GM21360 (cell line): Measurements from ENCODE around the gene CRTAP.
"Not testable (repeated sequence)": the region's sequence is repeated elsewhere in the genome, so short reads cannot be mapped to it uniquely, and the experiment has no call there.

Experiments
- ATAC-seq: cut with Tn5 transposase; IDR thresholded peaks from one replicate; pipeline ENCODE4 v1.9.1; 2021; ENCODE audit warnings: mild to moderate bottlenecking, moderate library complexity; ENCODE audit not compliant: unreplicated experiment

CRTAP gene

DNA sequence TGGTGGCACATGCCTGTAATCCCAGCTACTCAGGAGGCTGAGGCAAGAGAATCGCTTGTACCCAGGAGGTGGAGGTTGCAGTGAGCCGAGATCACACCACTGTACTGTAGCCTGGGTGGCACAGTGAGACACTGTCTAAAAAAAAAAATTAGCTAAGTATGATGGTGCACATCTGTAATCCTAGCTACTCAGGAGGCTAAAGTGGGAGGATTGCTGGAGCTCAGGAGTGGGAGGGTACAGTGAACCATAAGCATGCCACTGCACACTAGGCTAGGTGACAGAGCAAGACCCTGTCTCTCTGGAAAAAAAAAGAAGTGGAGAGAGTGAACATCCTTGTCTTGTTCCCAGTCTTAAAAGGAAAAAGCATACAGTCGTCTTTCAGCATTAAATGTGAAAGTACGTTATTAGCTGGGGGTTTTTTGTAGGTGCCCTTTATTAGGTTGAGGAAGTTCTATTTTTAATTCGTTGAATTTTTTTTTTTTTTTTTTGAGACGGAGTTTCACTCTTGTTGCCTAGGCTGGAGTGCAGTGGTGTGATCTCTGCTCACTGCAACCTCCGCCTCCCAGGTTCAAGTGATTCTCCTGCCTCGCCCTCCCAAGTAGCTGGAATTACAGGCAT is 25.3 kb downstream of the CRTAP start:
- ATAC-seq, result not testable (repeated sequence)

DNA sequence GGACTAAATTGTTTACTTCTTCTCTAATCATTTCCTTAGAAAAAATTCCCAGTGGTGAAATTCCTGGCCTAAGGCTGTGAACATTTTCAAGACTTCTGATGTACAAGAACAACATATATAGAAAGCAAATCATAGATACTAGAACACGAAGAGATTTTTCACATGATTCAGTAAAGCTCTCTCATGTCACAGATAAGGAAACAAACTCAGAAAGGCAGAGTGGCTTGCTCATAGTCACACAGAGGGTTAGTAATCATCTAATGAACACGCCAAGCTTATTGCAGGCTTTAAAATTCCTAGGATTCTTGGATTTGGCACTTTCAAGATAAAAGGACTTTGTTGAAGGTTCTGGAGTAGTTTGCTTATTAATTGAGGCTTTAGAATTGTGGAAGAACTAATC is 26.2 kb downstream of the CRTAP start:
- no peak for ATAC-seq

DNA sequence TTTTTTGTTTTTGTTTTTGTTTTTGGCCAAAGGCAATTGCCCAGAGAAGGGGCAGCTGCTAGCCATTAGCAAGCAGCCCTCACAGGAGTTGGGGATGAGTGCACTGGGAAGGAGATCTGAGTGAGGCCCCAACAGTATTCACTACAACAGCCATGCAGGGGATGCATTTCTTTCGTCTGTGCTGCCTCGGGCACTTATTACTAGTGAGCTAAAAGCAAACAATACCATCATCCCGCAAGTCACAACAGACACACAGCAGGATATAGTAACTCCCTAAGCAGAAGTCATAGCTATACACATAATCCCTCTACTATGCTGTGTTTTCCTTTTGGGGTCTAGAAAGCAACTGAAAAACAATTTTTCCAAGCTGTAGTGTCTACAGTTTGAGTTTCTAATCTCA is 27.2 kb downstream of the CRTAP start:
- no peak for ATAC-seq

DNA sequence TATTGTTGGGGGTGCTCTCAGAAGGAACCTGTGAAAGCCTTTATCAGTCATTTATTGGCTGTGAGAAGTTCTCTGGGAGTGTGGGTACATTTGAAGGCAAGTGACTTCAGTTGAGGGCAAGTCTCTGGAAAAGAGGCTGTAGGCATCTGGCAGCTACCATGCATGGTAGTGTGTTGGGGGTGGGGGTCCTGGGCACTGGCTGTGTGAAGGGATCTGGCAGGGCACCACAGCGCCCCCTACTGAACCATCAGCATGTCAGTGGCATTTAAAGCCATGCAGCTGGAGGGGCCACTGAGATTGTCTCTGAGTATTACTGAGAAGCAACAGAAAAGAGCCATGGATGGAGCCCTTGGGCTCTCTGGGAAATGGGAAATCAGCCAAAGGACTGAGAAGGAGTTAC is 30.6 kb downstream of the CRTAP start:
- no peak for ATAC-seq

DNA sequence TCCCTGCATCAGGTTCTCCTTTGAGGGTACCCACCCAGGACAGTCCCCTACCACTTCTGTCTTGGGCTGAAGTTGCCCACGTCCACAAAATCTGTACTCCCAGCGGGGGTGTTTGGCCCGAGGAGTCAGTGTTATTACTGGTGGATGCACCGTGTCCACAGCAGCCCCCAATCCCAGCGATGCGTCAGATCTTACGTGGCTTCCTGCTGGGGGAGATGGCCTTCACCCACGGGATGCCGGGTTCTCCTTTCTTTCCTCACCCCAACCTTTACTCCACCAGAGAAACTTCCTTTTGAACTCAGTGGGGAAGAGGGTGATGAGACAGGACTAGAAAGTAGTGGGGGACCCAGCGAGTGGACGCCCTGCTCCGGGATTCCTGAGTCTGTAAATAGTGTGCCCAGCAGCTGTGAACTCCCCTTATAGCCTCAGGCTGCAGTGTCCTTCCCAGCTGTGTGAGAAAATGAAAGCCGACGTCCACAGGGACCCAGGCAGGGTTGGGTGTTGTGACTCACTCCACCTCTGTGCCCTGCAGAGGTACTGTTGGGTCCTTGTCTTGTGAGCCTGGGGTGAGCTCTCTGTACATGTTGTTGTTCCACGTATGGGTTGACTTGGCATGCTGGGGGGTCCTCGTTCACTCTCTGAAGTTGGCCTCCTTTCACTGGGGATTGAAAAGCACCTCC is 31.5 kb downstream of the CRTAP start:
- ATAC-seq, result no peak

DNA sequence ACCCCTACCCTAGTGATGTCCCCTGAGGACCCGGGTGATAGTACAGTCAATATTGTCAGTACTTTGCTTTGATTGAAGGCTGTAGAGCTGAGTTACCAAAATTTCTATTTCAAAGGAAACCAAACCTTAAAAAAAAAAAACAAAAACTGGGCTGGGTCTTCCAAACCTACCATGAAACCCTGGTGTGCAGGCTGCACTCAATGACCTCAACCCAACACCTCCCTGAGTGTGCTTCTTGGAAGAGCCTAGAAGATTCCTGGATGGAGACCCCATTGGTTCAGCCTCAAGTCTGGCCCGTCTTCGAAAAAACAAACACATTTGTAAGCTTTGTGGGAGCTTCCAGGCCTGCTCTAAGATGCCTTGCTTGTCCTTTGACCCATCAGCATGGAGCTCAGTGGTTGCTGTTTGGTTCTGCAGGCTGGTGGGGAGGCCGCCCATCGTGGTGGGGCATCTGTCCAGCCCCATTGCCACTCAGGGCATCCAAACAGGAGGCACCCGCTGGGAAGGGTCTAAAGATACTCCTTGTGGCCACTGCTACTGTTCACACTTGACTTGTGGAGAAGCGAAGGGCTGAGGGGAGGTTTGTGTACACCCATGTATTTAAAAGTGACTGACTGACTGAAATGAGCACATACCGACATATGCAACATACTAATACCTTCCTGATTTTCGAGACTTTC is 32.2 kb downstream of the CRTAP start:
- ATAC-seq, result no peak

DNA sequence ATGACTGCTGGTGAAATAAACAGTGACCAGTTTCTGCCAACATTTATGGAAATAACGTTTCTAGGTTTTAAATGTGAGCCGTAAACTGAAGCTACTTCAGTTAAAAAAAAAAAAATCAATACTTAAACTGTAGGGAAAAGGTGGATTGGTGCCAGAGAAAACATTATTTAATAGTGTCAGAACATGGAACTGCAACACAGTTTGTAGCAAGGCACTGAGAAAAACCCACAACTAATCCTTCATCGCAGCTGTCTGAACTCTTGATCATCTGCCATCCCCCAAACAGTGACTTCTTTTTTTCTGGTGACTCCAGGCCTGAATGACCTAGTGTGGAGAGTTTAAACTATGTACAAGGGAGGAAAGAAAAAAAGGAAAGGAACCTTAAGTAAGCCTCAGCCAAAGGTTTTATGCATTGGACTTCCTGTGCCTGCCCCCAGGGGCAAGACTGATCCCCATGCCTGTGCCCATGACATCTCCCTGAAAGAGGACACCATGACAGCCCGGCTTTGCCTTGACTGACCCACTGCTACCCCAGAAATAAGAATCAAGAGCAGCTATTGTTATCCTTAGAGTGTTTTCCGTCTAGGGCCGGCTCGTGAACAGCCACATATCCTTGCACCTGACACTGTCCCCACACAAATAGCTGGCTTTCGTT is 33.1 kb downstream of the CRTAP start:
- no peak for ATAC-seq

DNA sequence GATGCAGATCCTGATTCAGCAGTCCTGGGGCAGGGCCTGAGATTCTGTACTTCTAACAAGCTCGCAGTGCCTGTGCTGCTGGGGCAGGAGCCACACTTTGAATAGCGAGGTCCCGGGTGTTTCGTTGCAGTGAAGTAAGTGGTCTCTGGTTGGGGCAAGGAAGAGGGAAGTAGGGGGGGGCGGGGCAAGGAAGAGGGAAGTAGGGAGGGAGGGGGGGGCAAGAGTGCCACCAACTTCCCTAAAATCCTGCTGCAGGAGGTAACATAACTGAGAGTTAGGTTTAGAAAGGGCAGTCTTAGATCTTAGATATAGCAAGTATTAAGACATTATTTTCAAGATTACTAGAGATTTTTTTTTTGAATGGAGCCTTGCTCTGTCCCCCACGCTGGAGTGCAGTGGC is 35.5 kb downstream of the CRTAP start:
- no peak for ATAC-seq

DNA sequence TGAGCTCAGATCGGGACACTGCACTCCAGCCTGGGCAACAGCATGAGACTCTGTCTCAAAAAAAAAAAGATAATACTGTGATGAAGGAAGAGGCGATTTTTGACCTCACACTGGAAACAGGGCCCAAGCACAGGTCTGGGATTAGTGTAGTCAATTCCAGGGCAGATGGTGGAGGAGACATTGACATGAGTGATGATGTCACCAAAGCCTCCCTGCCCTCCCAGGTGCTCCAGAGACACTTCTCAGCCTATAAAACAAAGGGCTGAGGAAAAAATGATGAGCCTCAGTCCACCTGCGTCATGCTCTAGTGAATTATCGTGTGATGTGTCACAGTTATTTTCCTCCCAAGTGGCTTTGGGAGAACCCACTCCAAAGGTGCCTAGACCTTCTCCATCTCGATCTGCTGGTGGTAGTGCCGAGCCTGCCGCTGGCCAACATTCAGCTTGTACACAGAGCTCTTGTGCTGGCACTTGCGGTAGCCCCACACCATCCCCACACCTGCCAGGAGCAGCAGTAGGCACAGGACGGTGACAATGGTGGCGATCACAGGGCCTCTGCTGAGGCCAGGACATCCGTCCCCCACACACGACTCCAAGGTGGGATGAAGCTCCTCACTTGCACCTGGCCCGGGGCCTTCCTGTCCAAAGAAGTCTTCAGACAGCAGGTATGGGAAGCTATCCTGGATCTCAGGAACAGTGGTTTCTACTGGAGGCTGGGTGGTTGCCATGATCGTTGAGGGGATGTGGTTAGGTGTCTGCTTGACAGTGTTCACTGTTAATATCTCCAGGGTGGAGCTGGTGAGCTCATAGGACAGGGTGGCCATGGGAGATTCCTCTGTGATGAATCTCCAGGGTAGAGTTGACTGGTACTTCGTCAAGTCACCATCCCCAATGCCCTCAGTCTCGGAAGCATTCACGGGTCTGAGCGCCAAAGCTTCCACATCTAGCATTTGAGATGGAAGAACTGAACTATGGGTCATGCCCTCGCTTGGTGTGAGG is 38.8 kb downstream of the CRTAP start:
- ATAC-seq, result no peak

DNA sequence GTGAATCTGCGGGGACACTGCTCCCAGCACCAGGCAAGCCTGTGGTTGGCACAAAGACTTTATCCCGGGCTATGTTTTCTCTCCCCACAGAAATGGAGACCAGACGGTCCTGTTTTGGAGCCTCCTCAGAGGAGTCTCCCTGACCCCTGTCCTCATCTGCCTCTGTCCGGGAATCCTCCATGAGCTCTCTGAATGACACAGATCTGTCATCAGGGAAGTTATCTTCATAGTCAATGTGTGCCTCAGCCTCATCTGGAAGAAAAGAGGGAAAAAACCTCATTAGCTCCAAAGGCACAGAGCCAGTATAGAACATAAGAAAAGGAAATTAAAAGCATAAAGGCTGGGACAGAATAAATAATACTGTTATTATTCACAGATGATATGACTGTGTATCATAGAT is 40.0 kb downstream of the CRTAP start:
- no peak for ATAC-seq

DNA sequence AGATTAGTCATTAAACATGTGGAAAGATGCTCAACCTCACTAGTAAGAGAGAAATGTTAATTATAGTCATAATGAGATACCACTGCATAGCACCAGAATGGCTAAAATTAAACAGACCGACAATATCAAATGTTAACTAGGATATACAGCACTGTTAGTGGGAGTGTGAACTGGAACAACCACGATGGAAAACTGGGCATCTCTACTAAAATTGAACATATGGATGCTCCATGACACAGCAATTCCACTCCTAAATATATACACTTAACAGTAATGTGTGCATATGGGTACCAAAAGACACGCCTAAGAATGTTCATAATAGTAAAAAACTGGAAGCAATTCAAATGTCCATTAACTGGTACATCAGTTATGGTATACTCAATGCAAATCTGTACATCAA is 41.5 kb downstream of the CRTAP start:
- ATAC-seq, result no peak

DNA sequence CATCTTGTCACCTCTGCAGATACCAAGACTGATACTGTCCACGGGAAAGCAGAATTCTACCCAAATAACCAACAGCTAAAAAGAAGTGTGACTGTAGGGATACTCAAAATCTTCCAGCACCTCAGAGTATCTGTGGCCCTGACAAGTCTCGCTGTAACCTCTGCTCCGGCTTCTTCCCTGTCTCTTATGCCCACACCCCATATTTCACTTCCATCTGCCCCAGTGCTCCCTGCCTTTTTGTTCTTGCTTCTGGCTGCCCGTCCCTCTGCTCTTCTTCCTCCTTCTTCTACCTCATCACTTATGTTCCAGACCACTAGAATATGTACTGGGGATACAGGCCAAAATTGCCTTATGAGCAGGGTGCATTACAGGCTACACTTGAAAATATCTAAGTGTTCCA is 45.4 kb downstream of the CRTAP start:
- ATAC-seq, result no peak

DNA sequence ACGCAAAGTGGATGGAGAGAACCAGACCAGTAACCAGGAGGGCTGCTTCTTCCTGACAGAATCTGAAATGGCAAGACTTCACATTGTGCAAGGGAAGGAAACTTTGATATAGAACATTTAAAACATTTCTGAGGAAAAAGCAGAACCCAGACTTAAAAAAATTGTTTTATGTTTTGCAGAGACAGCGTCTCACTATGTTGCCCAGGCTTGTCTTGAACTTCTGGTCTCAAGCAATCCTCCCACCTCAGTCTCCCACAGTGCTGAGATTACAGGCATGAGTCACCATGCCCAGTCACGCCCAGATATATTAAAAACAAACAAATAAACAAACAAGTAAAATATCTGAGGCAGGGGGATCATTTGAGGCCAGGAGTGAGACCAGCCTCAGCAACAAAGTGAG is 46.2 kb downstream of the CRTAP start:
- ATAC-seq, result no peak

DNA sequence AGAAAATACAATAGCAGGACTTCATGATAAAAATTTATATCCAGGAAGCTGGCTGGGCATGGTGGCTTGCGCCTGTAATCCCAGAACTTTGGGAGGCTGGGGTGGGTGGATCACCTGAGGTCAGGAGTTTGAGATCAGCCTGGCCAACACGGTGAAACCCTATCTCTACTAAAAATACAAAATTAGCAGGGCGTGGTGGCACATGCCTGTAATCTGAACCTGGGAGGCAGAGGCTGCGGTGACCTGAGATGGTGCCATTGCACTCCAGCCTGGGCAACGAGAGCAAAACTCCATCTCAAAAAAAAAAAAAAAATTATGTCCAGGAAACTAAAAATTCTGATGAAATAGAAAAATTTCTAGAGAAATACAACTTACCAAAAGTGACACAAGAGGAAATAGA is 48.8 kb downstream of the CRTAP start:
- not testable (repeated sequence) for ATAC-seq

DNA sequence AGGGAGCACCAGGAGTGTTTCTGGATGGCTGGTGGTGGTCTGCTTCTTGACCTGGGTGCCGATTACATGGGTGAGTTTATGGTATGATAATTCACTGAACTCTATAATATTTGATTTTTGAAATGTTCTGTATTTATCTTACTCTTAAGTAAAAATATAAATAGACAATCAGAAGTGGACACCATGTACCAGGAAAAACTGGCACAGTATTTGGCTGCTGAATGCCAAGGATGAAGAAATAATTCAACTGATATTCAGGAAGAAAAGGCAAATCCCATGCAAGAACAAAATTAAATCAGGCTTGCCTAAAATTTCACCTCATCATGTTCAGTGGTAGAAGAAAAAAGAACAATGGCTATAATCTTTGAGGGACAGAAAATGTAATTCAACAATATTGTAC is 51.6 kb downstream of the CRTAP start:
- no peak for ATAC-seq

DNA sequence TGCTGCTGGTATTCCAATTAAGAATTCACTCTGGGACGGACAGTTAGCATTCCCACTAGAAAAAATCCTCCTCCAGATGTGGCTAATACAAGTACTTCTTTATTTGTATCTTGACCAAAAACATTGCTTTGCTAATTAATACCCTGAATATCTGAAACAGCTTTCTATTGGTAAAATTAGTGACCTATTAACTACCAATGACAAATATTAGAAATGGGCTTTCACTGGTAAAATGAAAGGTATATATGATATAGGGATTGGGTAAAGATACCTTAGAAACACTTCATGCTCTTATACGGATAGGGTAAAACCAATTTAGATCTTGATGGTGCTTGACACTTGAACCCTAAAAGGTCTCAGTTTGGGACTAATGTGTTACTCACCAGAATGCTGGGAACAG is 52.3 kb downstream of the CRTAP start:
- ATAC-seq, result no peak

DNA sequence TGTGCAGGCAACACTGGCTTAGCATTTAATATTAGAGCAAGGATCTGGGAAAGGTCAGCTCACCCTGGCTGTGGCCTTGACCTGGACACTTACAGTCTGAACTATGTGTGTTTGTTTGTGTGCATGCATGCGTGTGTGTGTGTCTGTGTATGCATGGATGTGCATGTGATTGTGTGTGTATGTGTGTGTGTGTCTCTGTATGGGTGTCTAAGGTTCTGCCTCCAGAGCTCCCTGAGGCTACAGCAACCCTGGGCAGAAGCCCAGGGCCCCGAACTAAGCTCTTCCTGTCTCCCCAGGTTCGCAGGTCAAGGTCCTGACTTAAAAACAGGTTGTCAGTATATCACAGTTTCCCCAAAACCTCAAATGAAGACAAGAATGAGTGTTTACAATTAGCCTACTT is 53.5 kb downstream of the CRTAP start:
- no peak for ATAC-seq

DNA sequence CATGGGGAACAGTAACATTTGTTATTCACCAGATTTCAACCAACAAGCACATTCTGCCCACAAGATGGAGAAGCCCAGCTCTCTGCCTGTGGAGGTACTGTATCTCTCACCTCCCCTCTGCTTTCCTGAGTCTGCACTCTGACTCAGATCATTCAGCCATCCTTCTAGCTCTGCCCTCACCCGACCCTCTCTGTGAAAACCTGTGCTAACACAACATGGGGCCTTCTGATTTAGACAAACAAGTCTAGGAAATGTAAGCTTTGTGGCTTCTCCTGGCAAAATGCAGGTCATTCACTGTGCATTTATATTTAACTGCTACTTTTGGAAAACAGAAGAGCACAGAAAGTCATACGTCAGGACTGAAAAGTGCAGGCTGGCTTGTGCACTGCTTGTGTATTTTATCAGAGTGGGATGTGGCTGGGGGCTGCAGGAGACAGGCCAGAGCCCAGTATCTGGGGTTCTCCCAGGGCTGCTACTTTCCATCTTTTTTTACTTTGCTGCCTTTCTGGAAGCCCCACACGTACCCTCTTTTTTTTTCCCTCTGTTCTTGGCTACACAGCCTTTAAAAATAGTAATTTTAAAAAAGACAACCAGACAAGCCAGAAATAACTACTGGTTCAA is 54.0 kb downstream of the CRTAP start:
- ATAC-seq, result no peak

DNA sequence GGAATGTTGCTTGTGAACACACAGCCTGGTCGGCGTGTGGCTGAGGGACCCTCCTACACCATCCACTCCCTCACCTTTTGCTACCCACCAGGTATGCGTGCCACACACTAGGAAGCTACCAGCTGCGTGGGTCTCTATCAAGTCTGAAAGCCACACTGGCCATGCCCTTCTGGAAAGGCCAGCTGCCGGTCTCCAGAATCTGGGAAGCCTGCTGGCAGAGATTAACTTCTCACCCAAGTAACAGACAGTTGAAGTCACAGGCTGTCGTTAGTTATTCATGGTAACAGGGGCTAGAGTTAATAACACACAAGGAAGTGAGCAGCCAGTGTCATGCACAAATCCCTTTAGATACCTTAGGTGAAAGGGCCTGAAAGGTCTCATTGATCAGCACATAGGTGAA is 56.7 kb downstream of the CRTAP start:
- no peak for ATAC-seq

DNA sequence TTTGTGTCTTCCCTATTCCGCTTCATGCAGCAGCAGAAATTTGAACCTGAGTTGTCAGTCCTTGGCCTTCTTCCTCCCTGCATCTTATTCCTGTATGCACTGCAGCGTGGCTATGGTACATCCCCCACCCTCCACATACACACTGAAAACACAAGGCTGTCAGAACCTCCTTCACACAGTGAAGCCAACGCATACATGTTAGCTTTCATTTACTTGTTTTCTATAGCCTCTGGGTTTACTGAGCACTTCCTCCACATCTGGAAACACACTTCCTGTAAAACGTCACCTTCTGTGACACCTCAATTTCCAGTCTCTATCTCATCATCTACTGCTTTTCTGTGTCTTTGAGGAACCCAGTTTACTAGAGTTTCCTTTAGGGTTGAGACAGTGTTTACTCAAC is 57.8 kb downstream of the CRTAP start:
- ATAC-seq, result no peak
